H1 (cell line): Measurements from ENCODE around the gene FTL.

Experiments
- BACH1 ChIP-seq: IDR thresholded peaks from 2 replicates; pipeline ENCODE4 v1.6.1; 2012; ENCODE audit warnings: low read length, improper control_type of control experiment
- BRCA1 ChIP-seq: IDR thresholded peaks from 2 replicates; pipeline ENCODE4 v1.6.1; 2012; ENCODE audit warnings: low read depth, low read length, improper control_type of control experiment
- CREB1 ChIP-seq: IDR thresholded peaks from 2 replicates; pipeline ENCODE4 v1.6.1; 2012; ENCODE audit warnings: inconsistent platforms
- CTCF ChIP-seq, 3 experiments: IDR thresholded peaks; 1 replicate in 2 of 3; 2 replicates in 1 of 3; pipeline versions ENCODE4 v1.5.1 to v1.6.1; 2011; ENCODE audit warnings: low read length in 3 of 3, mild to moderate bottlenecking in 3 of 3, inconsistent platforms in 2 of 3, low read depth in 1 of 3, moderate library complexity in 1 of 3; ENCODE audit not compliant: insufficient read depth in 1 of 3; ENCODE audit errors: control extremely low read depth in 1 of 3
- EP300 ChIP-seq, 2 experiments: IDR thresholded peaks; 1 replicate in 1 of 2; 2 replicates in 1 of 2; pipeline ENCODE4 v1.6.1; 2011 to 2012; ENCODE audit warnings: low read depth in 2 of 2, low read length in 2 of 2, mild to moderate bottlenecking in 2 of 2, borderline replicate concordance in 1 of 2, inconsistent platforms in 1 of 2, moderate library complexity in 1 of 2
- POLR2A ChIP-seq, 2 experiments: IDR thresholded peaks; 1 replicate in 1 of 2; 2 replicates in 1 of 2; pipeline ENCODE4 v1.6.1; 2011; ENCODE audit warnings: low read depth in 2 of 2, low read length in 2 of 2, mild to moderate bottlenecking in 2 of 2; ENCODE audit errors: control extremely low read depth in 1 of 2
- USF2 ChIP-seq: IDR thresholded peaks from 2 replicates; pipeline ENCODE4 v1.6.1; 2011; ENCODE audit warnings: low read length, improper control_type of control experiment
- ZNF274 ChIP-seq: IDR thresholded peaks from 2 replicates; pipeline ENCODE4 v1.7.0; 2012; ENCODE audit warnings: low read length, borderline replicate concordance; ENCODE audit errors: extremely low read depth

- TF ChIP-seq CTCF (IDR thresholded peaks at IDR 0.05; ENCODE audit: control extremely low read depth in 1 of 3, insufficient read depth in 1 of 3, low read depth in 1 of 3, low read length in 3 of 3) (no peak), CREB1 (no peak), BRCA1 (no peak), ZNF274 (no peak), POLR2A (IDR thresholded peaks at IDR 0.05; ENCODE audit: control extremely low read depth in 1 of 2, low read depth in 2 of 2, low read length in 2 of 2) (no peak), EP300 (IDR thresholded peaks at IDR 0.05; ENCODE audit: borderline replicate concordance in 1 of 2, low read depth in 2 of 2, low read length in 2 of 2) (no peak), BACH1 (no peak), USF2 (no peak)
Observed at GRCh38 chr19:49016067-49016839, 51.1 kb downstream of the FTL start.
